ENCODE measurements around the gene AKT1. TPM values are rescaled to one million over a fixed set of nuclear protein-coding genes. Genes with fewer than 3 reads are reported as not detected.

Gene AKT1
- total and polyA plus RNA-seq, 5 donors: 101 to 154 (median 125) TPM

DNA sequence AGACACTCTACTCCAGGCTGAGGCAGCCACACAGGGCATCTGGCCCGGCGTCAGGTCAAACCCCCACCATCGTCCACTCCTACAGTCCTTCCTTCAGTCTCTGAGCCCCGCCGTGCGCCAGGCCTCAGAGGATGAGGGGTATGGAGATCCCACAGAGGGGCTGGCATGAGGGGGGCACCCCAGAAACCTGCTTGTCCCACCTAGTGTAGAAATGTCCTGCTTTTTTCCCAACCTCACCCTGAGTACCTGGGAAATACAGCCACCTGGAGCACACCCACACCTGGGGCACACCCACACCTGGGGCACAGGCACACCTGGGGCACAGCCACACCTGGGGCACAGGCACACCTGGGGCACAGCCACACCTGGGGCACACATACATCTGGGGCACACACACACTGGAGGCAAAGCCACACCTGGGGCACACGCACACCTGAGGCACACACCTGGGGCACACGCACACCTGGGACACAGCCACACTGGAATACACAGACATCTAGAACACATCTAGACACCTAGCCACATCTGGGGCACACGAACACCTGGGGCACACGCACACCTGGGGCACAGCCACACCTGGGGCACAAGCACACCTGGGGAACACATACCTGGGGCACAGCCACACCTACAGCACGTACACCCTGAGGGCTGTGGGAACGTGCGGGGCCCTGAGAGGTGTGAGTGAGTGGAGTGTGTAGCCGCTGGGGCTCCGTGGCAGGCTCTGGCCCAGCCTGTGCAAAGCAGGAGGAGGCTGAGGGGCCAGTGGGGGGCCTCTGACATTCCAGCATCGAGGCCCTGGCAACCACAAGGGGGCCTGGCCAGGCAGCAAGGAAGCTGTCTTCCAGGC lies 18.4 kb downstream of the AKT1 start:
- DNase-seq: peak in 2 of 3 donors; percentile 38 to 53
- intact Hi-C loops (cut with DNase I): no loop called here
- H3K4me3 ChIP-seq (ENCODE audit: low read length): no peak overlapping the region
- H3K4me1 ChIP-seq (ENCODE audit: control insufficient read depth, insufficient read depth, low read length): no peaks in the 10 kb centered on the region
- 85% methylated on average over 16 of the region's 16 CpGs for WGBS
- H3K27me3 ChIP-seq (ENCODE audit: control insufficient read depth, insufficient read depth): no peaks in the 10 kb centered on the region
- ATAC-seq: no peak
- H3K27ac ChIP-seq (ENCODE audit: low read length): no peak overlapping the region
- no peaks in the 10 kb centered on the region for H3K9me3 ChIP-seq (ENCODE audit: control insufficient read depth, low read length)

DNA sequence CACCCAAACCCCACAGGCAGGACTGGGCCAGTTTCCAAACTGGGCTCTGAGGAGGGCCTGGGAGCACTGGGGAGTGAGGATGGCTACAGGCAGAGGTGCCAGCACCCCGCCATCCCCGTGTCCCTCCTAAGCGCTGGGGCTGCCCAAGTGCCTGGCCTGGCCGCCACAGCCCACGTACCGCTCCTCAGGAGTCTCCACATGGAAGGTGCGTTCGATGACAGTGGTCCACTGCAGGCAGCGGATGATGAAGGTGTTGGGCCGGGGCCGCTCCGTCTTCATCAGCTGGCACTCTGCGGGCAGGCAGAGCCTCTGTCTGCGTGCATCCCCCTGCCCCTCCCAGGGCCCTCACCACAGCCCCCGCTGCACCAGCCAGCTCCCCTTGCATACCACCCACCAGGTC lies 19.1 kb downstream of the AKT1 start:
- WGBS: 97% methylated on average over 15 of the region's 15 CpGs
- ATAC-seq (no peak), DNase-seq (peak in 2 of 3 donors; percentile 41 to 55)

DNA sequence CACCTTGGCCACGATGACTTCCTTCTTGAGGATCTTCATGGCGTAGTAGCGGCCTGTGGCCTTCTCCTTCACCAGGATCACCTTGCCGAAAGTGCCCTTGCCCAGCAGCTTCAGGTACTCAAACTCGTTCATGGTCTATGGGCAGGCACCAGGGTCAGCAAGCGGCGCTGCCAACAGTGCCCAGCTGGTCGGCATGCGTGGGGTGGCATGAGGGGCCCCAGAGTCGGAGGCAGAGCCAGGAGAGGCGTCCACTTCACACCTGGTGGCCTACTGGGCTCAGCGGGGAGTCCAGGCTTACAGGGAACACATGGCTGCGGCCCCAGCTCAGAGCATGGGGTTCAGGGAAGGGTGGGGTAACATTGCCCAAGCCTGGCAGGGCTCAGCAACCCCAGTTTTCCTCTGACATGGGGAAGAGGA lies 20.5 kb downstream of the AKT1 start:
- intact Hi-C loops (cut with DNase I): no loop called here
- DNase-seq (peak in 1 of 3 donors; percentile 44), ATAC-seq (no peak)
- H3K4me1 ChIP-seq (ENCODE audit: control insufficient read depth, insufficient read depth, low read length): no peaks in the 10 kb centered on the region
- H3K9me3 ChIP-seq (ENCODE audit: control insufficient read depth, low read length): no peaks in the 10 kb centered on the region
- H3K27ac ChIP-seq (ENCODE audit: low read length): no peak overlapping the region
- WGBS: 92% methylated on average over 13 of the region's 13 CpGs
- H3K27me3 ChIP-seq (ENCODE audit: control insufficient read depth, insufficient read depth): no peaks in the 10 kb centered on the region
- no peak overlapping the region for H3K4me3 ChIP-seq (ENCODE audit: low read length)

More for the DNA sequence above, 19.1 kb downstream of the AKT1 start:
- Histone ChIP-seq H3K4me3 (ENCODE audit: low read length) (no peak overlapping the region), H3K9me3 (ENCODE audit: control insufficient read depth, low read length) (no peaks in the 10 kb centered on the region), H3K4me1 (ENCODE audit: control insufficient read depth, insufficient read depth, low read length) (no peaks in the 10 kb centered on the region), H3K27me3 (ENCODE audit: control insufficient read depth, insufficient read depth) (no peaks in the 10 kb centered on the region), H3K27ac (ENCODE audit: low read length) (no peak overlapping the region)
- intact Hi-C loops (cut with DNase I): no loop called here

DNA sequence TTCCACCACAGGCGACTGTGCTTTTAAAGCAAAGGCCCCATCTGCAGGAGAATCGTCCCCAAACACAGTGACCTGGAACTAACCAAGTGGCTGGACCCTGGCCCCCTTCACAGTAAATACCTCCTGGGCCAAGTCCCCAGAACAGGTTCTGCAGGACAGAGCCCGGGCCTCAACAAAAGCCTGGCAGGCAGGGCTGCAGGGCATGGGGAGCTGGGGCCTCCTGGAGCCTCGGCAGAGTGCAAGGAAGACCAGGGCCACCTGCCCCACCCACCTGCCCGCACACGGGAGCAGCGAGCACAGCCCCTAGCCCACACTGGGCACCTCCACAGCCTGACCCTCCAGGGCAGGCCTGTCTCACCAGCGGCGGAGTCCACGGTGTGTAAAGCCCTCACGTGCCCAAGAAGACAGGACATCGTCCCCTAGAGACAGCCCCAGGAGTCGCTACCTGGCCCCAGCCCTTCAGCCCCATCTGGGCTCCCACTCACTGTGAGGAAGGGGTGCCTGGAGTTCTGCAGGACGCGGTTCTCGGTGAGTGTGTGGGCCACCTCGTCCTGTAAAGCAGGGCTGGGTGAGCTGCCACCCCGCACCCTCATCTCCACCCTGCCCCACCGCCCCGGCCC lies 21.0 kb downstream of the AKT1 start:
- H3K27ac ChIP-seq (ENCODE audit: low read length): no peak overlapping the region
- H3K4me1 ChIP-seq (ENCODE audit: control insufficient read depth, insufficient read depth, low read length): no peaks in the 10 kb centered on the region
- H3K4me3 ChIP-seq (ENCODE audit: low read length): no peak overlapping the region
- no peaks in the 10 kb centered on the region for H3K27me3 ChIP-seq (ENCODE audit: control insufficient read depth, insufficient read depth)
- peak in 2 of 3 donors; percentile 46 to 50 for DNase-seq
- intact Hi-C loops (cut with DNase I): no loop called here
- no peak for ATAC-seq
- WGBS: 87% methylated on average over 20 of the region's 20 CpGs
- H3K9me3 ChIP-seq (ENCODE audit: control insufficient read depth, low read length): no peaks in the 10 kb centered on the region

DNA sequence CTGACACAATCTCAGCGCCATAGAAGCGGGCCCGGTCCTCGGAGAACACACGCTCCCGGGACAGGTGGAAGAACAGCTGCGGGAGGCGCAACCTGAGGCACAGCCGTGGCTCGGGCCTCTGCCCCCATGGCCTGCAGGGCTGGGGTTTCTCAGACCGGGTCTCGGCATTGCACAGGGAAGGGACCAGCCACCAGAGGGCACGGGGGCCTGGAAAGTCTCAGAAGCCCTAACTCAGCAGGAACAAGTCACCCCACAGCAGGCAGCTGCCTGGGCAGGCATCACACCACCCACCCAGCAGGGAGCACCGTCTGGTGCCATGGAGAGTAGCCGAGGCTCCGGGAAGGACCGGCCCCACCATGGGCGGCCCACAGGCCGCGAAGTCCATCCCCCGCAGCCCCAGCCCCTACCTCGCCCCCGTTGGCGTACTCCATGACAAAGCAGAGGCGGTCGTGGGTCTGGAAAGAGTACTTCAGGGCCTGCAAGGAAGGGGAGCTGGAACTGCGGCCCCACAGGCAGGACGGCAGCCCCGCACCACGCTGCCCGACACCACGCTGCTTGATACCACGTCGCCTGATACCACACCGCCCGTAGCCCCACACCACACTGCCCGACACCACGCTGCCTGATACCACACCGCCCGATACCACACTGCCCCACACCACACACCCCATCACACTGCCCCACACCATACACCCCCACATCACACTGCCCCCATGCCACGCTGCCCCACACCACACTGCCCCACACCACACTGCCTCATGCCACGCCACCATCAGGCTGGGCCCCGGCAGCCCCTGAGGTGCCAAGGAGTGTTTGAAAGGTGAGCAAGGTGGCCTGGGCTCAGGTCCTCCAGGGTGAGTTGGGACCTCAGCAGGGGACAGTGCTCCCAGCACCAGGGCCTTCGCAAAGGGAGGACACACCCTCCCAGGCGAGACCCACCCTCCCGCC lies 21.8 kb downstream of the AKT1 start:
- H3K27ac ChIP-seq (ENCODE audit: low read length): no peak overlapping the region
- H3K27me3 ChIP-seq (ENCODE audit: control insufficient read depth, insufficient read depth): no peaks in the 10 kb centered on the region
- no peak overlapping the region for H3K4me3 ChIP-seq (ENCODE audit: low read length)
- ATAC-seq (no peak), DNase-seq (peak in 2 of 3 donors; percentile 45 to 60)
- WGBS: 86% methylated on average over 46 of the region's 46 CpGs
- H3K9me3 ChIP-seq (ENCODE audit: control insufficient read depth, low read length): no peaks in the 10 kb centered on the region
- intact Hi-C loops (cut with DNase I): no loop called here
- peaks cover under 1% of the 10 kb centered on the region for H3K4me1 ChIP-seq (ENCODE audit: control insufficient read depth, insufficient read depth, low read length)

DNA sequence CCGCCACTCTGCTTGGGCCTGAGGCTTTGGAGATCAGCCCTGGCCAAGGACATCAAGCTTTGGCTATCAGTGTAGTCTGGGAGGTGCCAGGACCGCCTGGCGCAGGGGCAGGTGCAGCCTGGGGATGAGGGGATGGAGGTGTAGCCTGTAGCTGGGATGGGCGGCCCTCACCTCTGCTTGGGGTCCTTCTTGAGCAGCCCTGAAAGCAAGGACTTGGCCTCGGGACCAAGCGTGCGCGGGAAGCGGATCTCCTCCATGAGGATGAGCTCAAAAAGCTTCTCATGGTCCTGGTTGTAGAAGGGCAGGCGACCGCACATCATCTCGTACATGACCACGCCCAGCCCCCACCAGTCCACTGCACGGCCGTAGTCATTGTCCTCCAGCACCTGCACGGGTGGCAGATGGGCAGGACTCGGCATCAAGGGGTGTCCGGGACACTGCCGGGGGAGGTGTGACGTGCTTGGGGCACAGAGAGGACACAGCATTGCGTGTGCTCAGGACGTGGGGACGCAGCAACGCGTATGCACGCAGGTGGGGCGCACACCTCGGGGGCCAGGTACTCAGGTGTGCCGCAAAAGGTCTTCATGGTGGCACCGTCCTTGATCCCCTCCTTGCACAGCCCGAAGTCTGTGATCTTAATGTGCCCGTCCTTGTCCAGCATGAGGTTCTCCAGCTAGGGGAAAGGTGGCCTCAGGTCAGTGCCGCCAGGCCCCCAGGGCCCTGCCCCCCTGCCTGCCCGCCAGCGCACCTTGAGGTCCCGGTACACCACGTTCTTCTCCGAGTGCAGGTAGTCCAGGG lies 22.6 kb downstream of the AKT1 start:
- 94% methylated on average over 38 of the region's 38 CpGs for WGBS
- intact Hi-C loops (cut with DNase I): no loop called here
- Histone ChIP-seq H3K4me3 (ENCODE audit: low read length) (no peak overlapping the region), H3K27me3 (ENCODE audit: control insufficient read depth, insufficient read depth) (no peaks in the 10 kb centered on the region), H3K4me1 (ENCODE audit: control insufficient read depth, insufficient read depth, low read length) (peaks cover 2% of the 10 kb centered on the region), H3K9me3 (ENCODE audit: control insufficient read depth, low read length) (no peaks in the 10 kb centered on the region), H3K27ac (ENCODE audit: low read length) (no peak overlapping the region)
- DNase-seq (peak in 2 of 3 donors; percentile 56 to 58), ATAC-seq (no peak)

DNA sequence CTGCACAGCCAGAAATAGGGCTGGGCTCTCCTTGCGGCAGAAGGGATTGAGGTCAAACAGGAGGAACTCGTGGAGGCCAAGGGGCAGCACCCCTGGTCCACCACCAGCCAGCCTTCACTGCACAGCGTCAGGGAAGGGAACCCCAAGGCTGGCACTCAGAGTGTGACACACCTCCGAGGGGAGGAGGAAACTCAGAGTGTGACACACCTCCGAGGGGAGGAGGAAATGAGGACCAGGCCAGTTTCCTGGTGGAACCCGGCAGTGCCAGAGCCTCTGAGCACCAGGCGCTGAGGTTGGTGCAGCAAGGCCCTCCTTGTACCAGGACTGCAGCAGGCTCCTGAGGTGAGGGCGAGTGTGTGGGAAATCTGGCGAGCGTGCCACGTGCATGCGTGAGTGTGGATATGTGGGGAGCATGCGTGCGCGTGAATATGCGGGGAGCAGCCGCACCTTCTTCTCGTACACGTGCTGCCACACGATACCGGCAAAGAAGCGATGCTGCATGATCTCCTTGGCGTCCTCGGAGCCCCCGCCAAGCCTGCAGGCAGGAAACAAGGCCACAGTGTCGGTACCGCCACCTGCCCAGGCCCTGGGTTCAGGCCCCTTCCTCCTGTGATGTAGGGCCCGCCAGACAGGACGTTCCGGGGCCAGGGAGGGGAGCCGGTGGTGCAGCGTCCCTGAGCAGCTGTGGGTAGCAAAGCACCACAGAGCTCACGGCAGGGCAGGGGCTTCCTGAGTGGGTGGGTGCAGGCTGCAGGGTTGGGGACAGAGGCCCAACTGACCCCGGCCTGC lies 23.4 kb downstream of the AKT1 start:
- DNase-seq (peak in 2 of 3 donors; percentile 45), ATAC-seq (no peak)
- WGBS: 91% methylated on average over 34 of the region's 34 CpGs
- no peak overlapping the region for H3K4me3 ChIP-seq (ENCODE audit: low read length)
- H3K27me3 ChIP-seq (ENCODE audit: control insufficient read depth, insufficient read depth): no peaks in the 10 kb centered on the region
- intact Hi-C loops (cut with DNase I): no loop called here
- H3K4me1 ChIP-seq (ENCODE audit: control insufficient read depth, insufficient read depth, low read length): peaks cover 2% of the 10 kb centered on the region
- H3K27ac ChIP-seq (ENCODE audit: low read length): no peak overlapping the region
- H3K9me3 ChIP-seq (ENCODE audit: control insufficient read depth, low read length): no peaks in the 10 kb centered on the region

DNA sequence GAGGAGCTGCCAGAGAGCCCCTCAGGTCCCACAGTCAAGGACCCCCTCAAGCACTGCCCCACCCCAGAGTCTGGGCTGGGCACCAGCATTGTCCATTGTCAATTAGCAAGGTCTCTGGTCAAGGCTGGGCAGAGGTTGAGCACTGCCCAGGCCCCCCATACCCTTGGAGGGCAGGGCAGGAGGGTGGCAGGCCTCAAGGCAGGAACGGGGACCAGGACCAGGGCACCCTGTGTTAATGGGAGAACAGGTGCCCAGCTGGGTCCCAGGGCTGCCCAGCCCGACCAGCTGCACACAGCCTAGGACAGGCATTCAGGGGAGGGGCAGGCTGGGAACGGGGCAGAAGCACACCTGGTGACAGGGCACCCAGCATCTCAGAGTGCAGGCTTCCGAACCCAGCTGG lies 24.2 kb downstream of the AKT1 start:
- no peak overlapping the region for H3K27ac ChIP-seq (ENCODE audit: low read length)
- no peak overlapping the region for H3K4me3 ChIP-seq (ENCODE audit: low read length)
- ATAC-seq: no peak
- peaks cover 2% of the 10 kb centered on the region for H3K4me1 ChIP-seq (ENCODE audit: control insufficient read depth, insufficient read depth, low read length)
- 96% methylated on average over 4 of the region's 4 CpGs for WGBS
- intact Hi-C loops (cut with DNase I): no loop called here
- DNase-seq: peak in 1 of 3 donors; percentile 44
- H3K27me3 ChIP-seq (ENCODE audit: control insufficient read depth, insufficient read depth): no peaks in the 10 kb centered on the region
- no peaks in the 10 kb centered on the region for H3K9me3 ChIP-seq (ENCODE audit: control insufficient read depth, low read length)

DNA sequence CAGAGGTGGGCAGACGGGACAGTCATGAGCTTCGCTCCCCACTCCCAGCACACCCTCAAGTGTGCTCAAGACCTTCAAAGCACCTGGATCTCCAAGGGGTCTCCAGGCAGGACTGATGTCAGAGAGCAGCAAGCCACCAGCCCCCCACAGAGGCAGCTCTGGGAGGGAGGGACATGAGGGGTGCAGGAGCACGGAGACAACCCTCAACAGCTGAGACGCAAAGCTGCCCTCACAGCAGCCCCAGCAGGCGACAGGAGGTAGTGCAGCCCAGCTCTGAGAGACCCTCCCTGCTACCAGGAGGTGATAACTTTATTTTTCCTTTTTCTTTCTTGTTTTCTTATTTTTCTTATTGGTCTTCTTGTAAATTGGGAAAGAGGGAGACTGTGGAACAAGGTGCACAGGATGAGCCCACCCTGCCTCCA lies 24.7 kb downstream of the AKT1 start:
- Histone ChIP-seq H3K27me3 (ENCODE audit: control insufficient read depth, insufficient read depth) (no peaks in the 10 kb centered on the region), H3K9me3 (ENCODE audit: control insufficient read depth, low read length) (no peaks in the 10 kb centered on the region), H3K4me1 (ENCODE audit: control insufficient read depth, insufficient read depth, low read length) (peaks cover 2% of the 10 kb centered on the region), H3K27ac (ENCODE audit: low read length) (no peak overlapping the region), H3K4me3 (ENCODE audit: low read length) (no peak overlapping the region)
- 89% methylated on average over 5 of the region's 5 CpGs for WGBS
- DNase-seq (peak in 2 of 3 donors; percentile 45), ATAC-seq (no peak)
- intact Hi-C loops (cut with DNase I): no loop called here
